Measurements from ENCODE around the gene ZNF578.

GRCh38 chr19:52541608-52542007 is 88.3 kb downstream of the ZNF578 start:
- TF ChIP-seq CTCF (IDR thresholded peaks at IDR 0.05; ENCODE audit: low read length) (no peak), EZH2 (IDR thresholded peaks at IDR 0.05; ENCODE audit: borderline replicate concordance, low read length) (no peak)
